Activated CD4-positive, alpha-beta T cell treated with anti-CD3 and anti-CD28 coated beads for 4 hours (primary cell): ENCODE measurements around the gene IL1R1.
"Not testable (repeated sequence)": the region's sequence is repeated elsewhere in the genome, so short reads cannot be mapped to it uniquely, and the experiment has no call there.

Experiments
- DNase-seq, 2 donors: peaks; one replicate each; pipeline ENCODE4 v3.0.0-alpha.2; 2020

Gene IL1R1

GRCh38 chr2:102112271-102112670 lies 30.3 kb upstream of the IL1R1 start:
- DNase-seq: no peak

GRCh38 chr2:102112692-102113665 lies 29.6 kb upstream of the IL1R1 start:
- DNase-seq: no peak

- no peak for DNase-seq
These were observed 28.2 kb upstream of the IL1R1 start for GRCh38 chr2:102114290-102114721.

- no peak for DNase-seq
These were observed 27.6 kb upstream of the IL1R1 start for GRCh38 chr2:102114851-102115497.

- no peak for DNase-seq
These were observed 25.7 kb upstream of the IL1R1 start for GRCh38 chr2:102116630-102117471.

- no peak for DNase-seq
These were observed 25.1 kb upstream of the IL1R1 start for GRCh38 chr2:102117472-102117858.

GRCh38 chr2:102119255-102119654 lies 23.3 kb upstream of the IL1R1 start:
- no peak for DNase-seq

- DNase-seq: no peak
These were observed 22.3 kb upstream of the IL1R1 start for GRCh38 chr2:102120261-102120660.

- DNase-seq: no peak
These were observed 21.8 kb upstream of the IL1R1 start for GRCh38 chr2:102120701-102121159.

- DNase-seq: no peak
These were observed 20.4 kb upstream of the IL1R1 start for GRCh38 chr2:102122115-102122514.

GRCh38 chr2:102122909-102123308 lies 19.6 kb upstream of the IL1R1 start:
- DNase-seq: no peak

GRCh38 chr2:102124421-102124820 lies 18.1 kb upstream of the IL1R1 start:
- DNase-seq: not testable (repeated sequence)

- no peak for DNase-seq
These were observed 16.4 kb upstream of the IL1R1 start for GRCh38 chr2:102126169-102126568.

- DNase-seq: no peak
These were observed 15.9 kb upstream of the IL1R1 start for GRCh38 chr2:102126660-102127059.

GRCh38 chr2:102129082-102129481 lies 13.5 kb upstream of the IL1R1 start:
- DNase-seq: no peak

- DNase-seq: no peak
These were observed 12.4 kb upstream of the IL1R1 start for GRCh38 chr2:102129951-102130646.

GRCh38 chr2:102130647-102130991 lies 11.9 kb upstream of the IL1R1 start:
- no peak for DNase-seq

- no peak for DNase-seq
These were observed 11.0 kb upstream of the IL1R1 start for GRCh38 chr2:102131564-102131963.

- DNase-seq: no peak
These were observed 5.4 kb upstream of the IL1R1 start for GRCh38 chr2:102137138-102137537.

- DNase-seq: no peak
These were observed 4.2 kb upstream of the IL1R1 start for GRCh38 chr2:102138331-102138730.

- DNase-seq: no peak
These were observed 2.7 kb upstream of the IL1R1 start for GRCh38 chr2:102139851-102140250.

GRCh38 chr2:102140377-102140776 lies 2.2 kb upstream of the IL1R1 start:
- no peak for DNase-seq
